Measurements from ENCODE around the gene SPAG5. TPM values are rescaled to one million over a fixed set of nuclear protein-coding genes. Genes with fewer than 3 reads are reported as not detected.

Gene SPAG5
- total RNA-seq, 2 donors from 2014 or later, result 80.7 to 198 TPM

- no peaks in the 10 kb centered on the region for H3K4me1 Mint-ChIP-seq (ENCODE audit: low read depth in 2 of 2)
- no peaks in the 10 kb centered on the region for H3K27me3 Mint-ChIP-seq
- DNase-seq (ENCODE audit: low spot score), result no peak
- no peak overlapping the region for H3K27ac Mint-ChIP-seq
- no peak overlapping the region for H3K4me3 Mint-ChIP-seq
- no peaks in the 10 kb centered on the region for H3K9me3 Mint-ChIP-seq
- no peaks in the 10 kb centered on the region for H3K36me3 Mint-ChIP-seq
- ATAC-seq, result no peak
Measured at GRCh38 chr17:28537219-28537610, 61.6 kb downstream of the SPAG5 start.

DNA sequence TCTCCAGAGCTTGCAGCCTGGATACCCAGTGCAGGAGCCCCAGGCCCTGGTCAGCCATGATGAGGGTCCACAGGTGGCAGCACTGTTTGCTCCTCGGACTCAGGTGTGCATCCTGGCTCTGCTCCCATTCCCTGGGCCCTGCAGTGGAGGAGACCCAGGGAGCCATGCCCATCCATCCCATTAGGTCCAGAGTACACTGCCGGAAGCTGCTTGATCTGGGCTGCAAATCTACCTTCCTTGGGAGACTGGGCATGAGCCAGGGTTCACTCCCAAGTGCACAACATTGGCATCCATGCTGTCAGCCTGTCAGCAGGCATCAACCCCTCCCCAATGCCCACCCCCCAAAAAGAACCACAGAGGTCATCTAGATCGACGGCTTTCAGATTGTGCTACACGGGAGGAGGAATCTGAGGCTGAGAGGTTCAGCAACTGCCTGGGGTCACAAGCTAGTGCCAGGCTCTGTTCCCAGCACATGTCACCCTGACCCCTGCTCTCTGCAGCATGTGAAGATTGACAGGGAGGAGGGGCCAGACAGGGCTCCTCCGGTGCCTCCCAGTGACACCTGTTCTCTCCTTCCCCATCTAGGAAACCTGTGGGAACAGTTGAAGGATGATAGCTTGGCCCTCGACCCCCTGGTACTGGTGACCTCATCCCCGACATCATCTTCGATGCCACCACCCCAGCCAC is 62.1 kb downstream of the SPAG5 start:
- Mint-ChIP-seq H3K9me3 (no peaks in the 10 kb centered on the region), H3K27me3 (no peaks in the 10 kb centered on the region), H3K4me3 (no peak overlapping the region), H3K36me3 (no peaks in the 10 kb centered on the region), H3K4me1 (ENCODE audit: low read depth in 2 of 2) (no peaks in the 10 kb centered on the region), H3K27ac (no peak overlapping the region)
- no peak for ATAC-seq
- no peak for DNase-seq (ENCODE audit: low spot score)

DNA sequence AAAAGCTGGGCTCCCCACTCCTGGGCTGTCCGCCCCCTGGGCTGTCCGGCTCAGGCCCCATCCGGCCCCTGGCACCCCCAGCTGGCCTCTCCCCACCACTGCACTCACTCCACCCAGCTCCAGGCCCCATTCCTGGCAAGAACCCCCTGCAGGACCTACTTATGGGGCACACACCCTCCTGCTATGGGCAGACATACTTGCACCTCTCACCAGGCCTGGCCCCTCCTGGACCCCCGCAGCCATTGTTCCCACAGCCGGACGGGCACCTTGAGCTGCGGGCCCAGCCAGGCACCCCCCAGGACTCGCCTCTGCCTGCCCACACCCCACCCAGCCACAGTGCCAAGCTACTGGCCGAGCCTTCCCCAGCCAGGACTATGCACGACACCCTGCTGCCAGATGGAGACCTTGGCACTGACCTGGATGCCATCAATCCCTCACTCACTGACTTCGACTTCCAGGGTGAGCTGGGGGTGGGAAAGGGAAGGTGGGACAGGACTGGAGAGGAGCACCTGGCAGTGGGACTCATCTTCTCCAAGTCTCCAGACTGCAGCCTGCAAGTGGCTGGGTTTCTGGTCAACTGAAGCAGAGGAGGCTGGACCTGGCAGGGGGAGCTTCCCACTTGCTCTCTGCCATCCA is 64.0 kb downstream of the SPAG5 start:
- DNase-seq (ENCODE audit: low spot score), result no peak
- Mint-ChIP-seq H3K9me3 (no peaks in the 10 kb centered on the region), H3K4me3 (no peak overlapping the region), H3K27me3 (no peaks in the 10 kb centered on the region), H3K27ac (no peak overlapping the region), H3K36me3 (no peaks in the 10 kb centered on the region), H3K4me1 (ENCODE audit: low read depth in 2 of 2) (no peaks in the 10 kb centered on the region)
- ATAC-seq, result no peak

- no peaks in the 10 kb centered on the region for H3K4me1 Mint-ChIP-seq (ENCODE audit: low read depth in 2 of 2)
- no peaks in the 10 kb centered on the region for H3K36me3 Mint-ChIP-seq
- DNase-seq (ENCODE audit: low spot score), result no peak
- no peaks in the 10 kb centered on the region for H3K9me3 Mint-ChIP-seq
- no peak overlapping the region for H3K27ac Mint-ChIP-seq
- no peak for ATAC-seq
- H3K27me3 Mint-ChIP-seq, result no peaks in the 10 kb centered on the region
- no peak overlapping the region for H3K4me3 Mint-ChIP-seq
Measured at GRCh38 chr17:28533091-28533807, 65.6 kb downstream of the SPAG5 start.

- Mint-ChIP-seq H3K4me1 (ENCODE audit: low read depth in 2 of 2) (no peaks in the 10 kb centered on the region), H3K36me3 (no peaks in the 10 kb centered on the region), H3K27me3 (no peaks in the 10 kb centered on the region), H3K27ac (no peak overlapping the region), H3K9me3 (no peaks in the 10 kb centered on the region), H3K4me3 (no peak overlapping the region)
- ATAC-seq (no peak), DNase-seq (ENCODE audit: low spot score) (no peak)
Measured at GRCh38 chr17:28532050-28532960, 66.5 kb downstream of the SPAG5 start.

- Mint-ChIP-seq H3K27me3 (no peaks in the 10 kb centered on the region), H3K36me3 (no peaks in the 10 kb centered on the region), H3K4me1 (ENCODE audit: low read depth in 2 of 2) (no peaks in the 10 kb centered on the region), H3K27ac (no peak overlapping the region), H3K9me3 (no peaks in the 10 kb centered on the region), H3K4me3 (no peak overlapping the region)
- no peak for DNase-seq (ENCODE audit: low spot score)
- ATAC-seq, result no peak
Measured at GRCh38 chr17:28530926-28531325, 67.9 kb downstream of the SPAG5 start.

- no peak for ATAC-seq
- H3K27me3 Mint-ChIP-seq, result no peaks in the 10 kb centered on the region
- no peak overlapping the region for H3K27ac Mint-ChIP-seq
Measured at GRCh38 chr17:28530250-28530649, 68.6 kb downstream of the SPAG5 start.

DNA sequence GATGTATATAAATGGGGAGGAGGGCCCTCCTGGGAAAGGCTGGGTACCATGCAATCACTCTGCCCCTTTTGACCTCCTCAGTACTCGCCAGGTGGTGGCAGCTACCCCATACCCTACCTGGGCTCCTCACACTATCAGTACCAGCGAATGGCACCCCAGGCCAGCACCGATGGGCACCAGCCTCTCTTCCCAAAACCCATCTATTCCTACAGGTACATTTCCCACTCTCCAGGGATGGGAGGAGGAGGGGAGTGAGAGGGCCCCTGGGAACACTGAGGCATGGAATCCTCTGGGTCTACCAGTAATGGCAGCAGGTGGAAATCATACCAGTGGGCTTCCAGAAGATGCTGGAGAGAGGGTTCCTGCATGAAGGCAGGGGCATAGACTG is 69.8 kb downstream of the SPAG5 start:
- no peaks in the 10 kb centered on the region for H3K9me3 Mint-ChIP-seq
- no peak for DNase-seq (ENCODE audit: low spot score)
- H3K4me3 Mint-ChIP-seq, result no peak overlapping the region
- H3K4me1 Mint-ChIP-seq (ENCODE audit: low read depth in 2 of 2), result no peaks in the 10 kb centered on the region
- H3K27me3 Mint-ChIP-seq, result no peaks in the 10 kb centered on the region
- H3K27ac Mint-ChIP-seq, result no peak overlapping the region
- no peaks in the 10 kb centered on the region for H3K36me3 Mint-ChIP-seq
- ATAC-seq, result no peak

More at GRCh38 chr17:28530250-28530649, 68.6 kb downstream of the SPAG5 start:
- Mint-ChIP-seq H3K36me3 (no peaks in the 10 kb centered on the region), H3K9me3 (no peaks in the 10 kb centered on the region), H3K4me3 (no peak overlapping the region), H3K4me1 (ENCODE audit: low read depth in 2 of 2) (no peaks in the 10 kb centered on the region)
- no peak for DNase-seq (ENCODE audit: low spot score)

GRCh38 chr17:28528327-28529012 is 70.4 kb downstream of the SPAG5 start:
- H3K4me1 Mint-ChIP-seq (ENCODE audit: low read depth in 2 of 2), result no peaks in the 10 kb centered on the region
- H3K27me3 Mint-ChIP-seq, result no peaks in the 10 kb centered on the region
- H3K9me3 Mint-ChIP-seq, result no peaks in the 10 kb centered on the region
- ATAC-seq, result no peak
- DNase-seq (ENCODE audit: low spot score), result no peak
- H3K4me3 Mint-ChIP-seq, result no peak overlapping the region
- H3K36me3 Mint-ChIP-seq, result no peaks in the 10 kb centered on the region
- no peak overlapping the region for H3K27ac Mint-ChIP-seq

DNA sequence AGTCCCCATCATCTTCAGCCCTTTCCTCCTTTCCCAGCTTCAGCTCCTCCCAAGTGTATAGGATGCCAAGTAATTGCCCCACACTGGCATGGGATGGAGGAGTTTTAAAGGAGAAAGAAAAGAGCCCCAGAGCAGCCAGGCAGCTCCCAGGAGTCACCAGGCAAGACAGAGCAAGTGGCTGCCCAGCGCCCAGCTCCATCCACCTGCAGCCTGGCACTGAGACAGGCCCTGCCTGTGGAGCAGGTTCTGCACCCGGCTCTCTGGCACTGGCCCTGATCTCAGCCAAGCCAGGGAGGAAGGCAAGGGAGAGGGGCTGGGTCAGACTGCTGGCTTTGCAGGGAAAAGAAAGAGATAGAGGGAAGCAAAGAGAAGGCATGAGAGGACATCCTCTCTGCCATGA is 71.0 kb downstream of the SPAG5 start:
- ATAC-seq, result no peak

More for the DNA sequence above, 71.0 kb downstream of the SPAG5 start:
- H3K27ac Mint-ChIP-seq, result no peak overlapping the region
- no peaks in the 10 kb centered on the region for H3K27me3 Mint-ChIP-seq
- H3K4me1 Mint-ChIP-seq (ENCODE audit: low read depth in 2 of 2), result no peaks in the 10 kb centered on the region
- no peaks in the 10 kb centered on the region for H3K36me3 Mint-ChIP-seq
- no peak overlapping the region for H3K4me3 Mint-ChIP-seq
- no peaks in the 10 kb centered on the region for H3K9me3 Mint-ChIP-seq
- DNase-seq (ENCODE audit: low spot score), result no peak

Other genes with a start within 250 kb of the SPAG5 start
- gene POLDIP2, start 241.5 kb downstream of the SPAG5 start, total RNA-seq, result 100 to 1,000 TPM in 1 of 2 donors, 10 to 100 TPM in 1; 74.9 to 122 TPM
- gene SEBOX, start 233.8 kb downstream of the SPAG5 start, total RNA-seq, result not detected
- 1 to 10 TPM in 1 of 2 donors, under 1 TPM in 1; 0.52 to 1.3 TPM for gene VTN, start 228.7 kb downstream of the SPAG5 start, total RNA-seq
- gene SARM1, start 227.3 kb downstream of the SPAG5 start, total RNA-seq, result 10 to 100 TPM; 29.4 to 46.2 TPM
- 1 to 10 TPM; 3.2 to 8.1 TPM for gene SLC46A1, start 192.8 kb downstream of the SPAG5 start, total RNA-seq
- gene SLC13A2, start 125.4 kb downstream of the SPAG5 start, total RNA-seq, result not detected
- gene FOXN1, start 92.7 kb downstream of the SPAG5 start, total RNA-seq, result not detected
- gene UNC119, start 46.4 kb downstream of the SPAG5 start, total RNA-seq, result 100 to 1,000 TPM; 104 to 135 TPM
- gene PIGS, start 27.5 kb downstream of the SPAG5 start, total RNA-seq, result 10 to 100 TPM; 74.9 to 93.2 TPM
- 100 to 1,000 TPM in 1 of 2 donors, 10 to 100 TPM in 1; 36.8 to 164 TPM for gene ALDOC, start 22.1 kb downstream of the SPAG5 start, total RNA-seq
- 100 to 1,000 TPM in 1 of 2 donors, 10 to 100 TPM in 1; 34.4 to 108 TPM for gene RSKR, start 15.2 kb upstream of the SPAG5 start, total RNA-seq
- gene BLTP2, start 46.1 kb upstream of the SPAG5 start, total RNA-seq, result 100 to 1,000 TPM; 184 to 422 TPM
- gene SDF2, start 62.9 kb upstream of the SPAG5 start, total RNA-seq, result 10 to 100 TPM; 36.1 to 65.2 TPM
- 100 to 1,000 TPM; 118 to 133 TPM for gene SUPT6H, start 63.2 kb upstream of the SPAG5 start, total RNA-seq
- 1 to 10 TPM; 3.7 to 4.6 TPM for gene PROCA1, start 112.9 kb upstream of the SPAG5 start, total RNA-seq
- 10 to 100 TPM in 1 of 2 donors, 1 to 10 TPM in 1; 8.5 to 25.7 TPM for gene RAB34, start 118.8 kb upstream of the SPAG5 start, total RNA-seq
- gene RPL23A, start 121.0 kb upstream of the SPAG5 start, total RNA-seq, result 1,000 to 10,000 TPM; 1,264 to 1,439 TPM
- gene TLCD1, start 127.2 kb upstream of the SPAG5 start, total RNA-seq, result 1 to 10 TPM; 1.5 to 9.7 TPM
- gene NEK8, start 129.8 kb upstream of the SPAG5 start, total RNA-seq, result 10 to 100 TPM in 1 of 2 donors, 1 to 10 TPM in 1; 3.2 to 10.2 TPM
- 100 to 1,000 TPM in 1 of 2 donors, 10 to 100 TPM in 1; 59.7 to 186 TPM for gene TRAF4, start 145.0 kb upstream of the SPAG5 start, total RNA-seq
- 10 to 100 TPM; 21.7 to 23.5 TPM for gene FAM222B, start 243.8 kb upstream of the SPAG5 start, total RNA-seq